GM21737 (cell line): ENCODE measurements around the gene MTFR1L.

Source experiments
- ATAC-seq: cut with Tn5 transposase; IDR thresholded peaks from one replicate; pipeline ENCODE4 v1.9.1; 2021; ENCODE audit warnings: mild to moderate bottlenecking, moderate library complexity; ENCODE audit not compliant: unreplicated experiment

MTFR1L gene

DNA sequence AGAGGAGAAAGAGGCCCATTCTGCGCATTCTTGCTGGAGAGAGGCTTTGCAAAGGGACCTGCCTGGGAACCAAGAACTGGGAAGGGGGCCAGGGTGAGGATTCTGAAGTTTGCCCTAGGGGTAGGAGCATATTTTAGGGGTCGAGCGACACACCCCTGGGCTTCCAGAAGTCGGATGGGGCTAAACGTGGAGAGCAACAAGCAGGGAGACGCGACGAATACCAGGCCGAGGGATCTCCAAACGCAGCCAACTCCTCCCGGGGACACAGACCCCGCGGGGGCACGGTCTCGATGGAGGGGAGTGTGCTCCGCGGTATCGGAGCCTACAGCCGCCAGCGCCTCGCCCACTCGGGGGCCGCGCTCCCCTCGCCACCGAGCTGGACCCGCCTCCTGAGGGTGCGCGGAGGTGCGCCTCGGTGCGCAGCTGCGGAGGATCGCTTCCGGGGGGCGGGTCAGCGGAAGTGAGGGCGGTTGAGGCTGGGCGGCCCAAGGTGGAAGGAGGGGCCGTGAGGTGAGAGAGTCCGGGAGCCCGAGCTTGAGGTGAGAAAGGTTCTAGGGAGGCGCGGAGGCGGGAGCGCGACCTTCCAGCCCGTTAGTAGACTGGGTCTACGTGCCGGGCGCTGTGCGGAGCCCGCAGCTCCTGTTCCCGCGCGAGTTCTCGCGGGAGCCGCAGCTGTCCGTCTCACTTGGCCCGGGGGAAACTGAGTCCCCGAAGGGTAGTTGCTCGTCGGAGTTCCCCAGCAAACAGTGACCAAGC lies at the start of gene MTFR1L:
Gene MTFR1L (plus strand): TSS at position 464 of the 756 bp plus-strand sequence. CDS start 3,151 bp downstream, outside the sequence.
- ATAC-seq, result peak; percentile 79

DNA sequence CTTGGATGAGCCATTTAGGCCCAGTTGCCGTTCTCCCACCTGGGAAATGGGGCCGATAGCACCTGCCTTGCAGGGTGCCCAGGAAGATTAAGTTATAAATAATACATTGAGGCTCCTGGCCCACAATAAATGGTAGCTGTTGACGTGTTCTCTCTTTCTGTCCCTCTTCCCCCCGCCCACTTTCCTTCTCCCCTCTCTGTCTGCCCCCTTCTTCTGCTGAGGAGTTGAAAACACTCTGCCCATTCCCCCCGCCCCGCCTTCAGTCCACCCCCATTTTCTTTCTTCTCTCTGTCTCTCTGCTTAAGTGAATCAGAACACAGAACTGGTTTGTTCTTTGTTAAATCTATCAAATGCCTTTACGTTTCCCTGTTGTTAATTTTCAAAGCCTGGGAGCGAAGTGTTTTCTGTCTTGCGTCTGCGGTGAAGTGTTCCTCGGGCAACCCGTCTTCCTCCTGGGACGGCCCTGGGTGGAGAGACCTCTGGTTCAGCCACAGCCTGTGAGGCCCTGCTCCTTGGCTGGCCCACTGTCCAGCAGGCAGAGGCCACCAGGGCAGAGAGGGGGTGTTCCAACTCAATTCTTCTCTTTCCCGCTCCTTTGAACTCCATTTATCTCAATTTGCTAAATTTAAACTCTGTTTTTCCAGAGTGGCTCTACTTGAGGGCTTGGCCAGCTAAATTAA lies 49.1 kb upstream of the MTFR1L start:
- ATAC-seq, result no peak

DNA sequence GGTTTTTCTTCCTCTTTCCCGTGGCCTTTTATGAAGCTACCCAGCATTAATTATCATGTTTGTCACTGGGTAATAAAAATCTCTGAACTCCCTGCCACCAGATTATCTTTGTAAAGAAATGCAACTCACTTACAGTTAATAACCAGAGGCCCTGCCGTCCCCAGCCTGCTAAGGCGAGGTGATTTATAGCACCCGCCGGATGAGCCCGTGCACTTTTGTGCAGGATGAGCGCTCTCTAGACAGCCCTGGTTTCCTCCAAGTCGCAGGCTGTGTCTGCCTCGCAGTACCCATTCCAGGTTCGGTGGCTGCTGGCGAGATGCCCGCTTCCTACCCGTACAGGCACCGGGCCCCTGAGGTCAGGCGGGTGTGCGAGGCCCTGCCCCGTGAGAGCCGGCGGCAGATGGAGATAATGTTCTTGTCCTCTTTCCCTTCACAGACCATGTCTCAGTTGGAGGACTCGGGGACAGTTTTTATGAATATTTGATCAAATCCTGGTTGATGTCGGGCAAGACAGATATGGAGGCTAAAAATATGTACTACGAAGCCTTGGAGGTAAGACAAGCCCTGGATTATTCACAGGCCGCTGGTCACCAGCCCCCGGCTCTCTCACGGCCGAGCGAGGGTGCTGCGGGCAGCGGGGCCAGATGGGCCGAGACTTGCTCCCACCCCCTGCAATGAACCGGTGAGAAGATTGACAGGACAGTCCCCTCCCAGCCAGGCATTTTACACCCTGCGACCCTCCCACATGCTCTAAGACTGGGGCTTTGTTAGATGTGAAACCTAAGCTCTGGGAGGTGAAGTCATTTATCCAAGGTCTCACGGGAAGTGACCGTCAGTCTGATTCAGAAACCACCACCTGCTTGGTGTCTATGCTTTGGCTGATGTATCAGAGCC lies 48.3 kb upstream of the MTFR1L start:
- ATAC-seq, result no peak

DNA sequence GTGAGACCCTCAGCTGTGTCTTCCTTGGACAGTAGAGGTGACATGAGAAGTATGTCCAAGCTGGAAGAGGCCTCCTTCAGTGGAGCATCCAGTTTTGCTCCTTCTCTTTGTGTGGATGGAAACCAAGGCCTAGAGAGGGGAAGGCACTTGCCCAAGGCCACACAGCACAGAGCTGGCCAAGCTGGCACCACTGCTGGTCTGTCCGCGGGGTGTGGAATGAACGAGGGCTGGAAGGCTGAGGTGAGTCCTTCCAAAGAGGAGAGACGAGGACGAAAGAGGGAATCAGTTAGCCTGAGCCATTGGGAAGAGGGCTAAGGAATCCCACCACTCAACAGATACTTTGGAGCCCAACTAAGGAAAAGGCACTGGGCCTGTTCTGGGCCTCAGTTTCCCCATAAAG lies 47.6 kb upstream of the MTFR1L start:
- ATAC-seq, result no peak

DNA sequence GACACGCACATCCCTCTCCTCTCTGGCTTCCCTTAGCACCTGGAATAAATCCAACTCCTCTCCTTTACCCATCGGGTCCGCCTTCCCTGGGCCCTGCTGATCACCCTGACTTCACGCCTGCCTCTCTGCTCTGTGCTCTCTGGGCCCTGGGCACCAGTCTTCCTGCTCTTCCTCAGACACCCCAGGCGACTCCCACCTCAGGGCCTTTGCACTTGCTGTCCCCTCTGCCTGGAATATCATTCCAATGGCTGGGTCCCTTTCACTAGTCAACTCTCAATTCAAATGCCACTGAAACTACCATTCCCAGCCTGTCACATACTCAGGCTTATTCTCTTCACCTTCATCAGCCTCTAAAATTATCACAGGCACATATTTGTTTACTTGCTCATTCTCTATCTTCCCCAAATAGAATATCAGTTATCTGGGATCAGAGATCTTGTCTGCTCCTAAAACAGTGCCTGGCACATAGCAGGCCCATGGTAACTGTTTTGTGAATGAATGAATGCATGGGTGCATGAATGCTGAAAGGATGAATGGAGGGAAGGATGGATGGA lies 47.0 kb upstream of the MTFR1L start:
- ATAC-seq, result no peak

DNA sequence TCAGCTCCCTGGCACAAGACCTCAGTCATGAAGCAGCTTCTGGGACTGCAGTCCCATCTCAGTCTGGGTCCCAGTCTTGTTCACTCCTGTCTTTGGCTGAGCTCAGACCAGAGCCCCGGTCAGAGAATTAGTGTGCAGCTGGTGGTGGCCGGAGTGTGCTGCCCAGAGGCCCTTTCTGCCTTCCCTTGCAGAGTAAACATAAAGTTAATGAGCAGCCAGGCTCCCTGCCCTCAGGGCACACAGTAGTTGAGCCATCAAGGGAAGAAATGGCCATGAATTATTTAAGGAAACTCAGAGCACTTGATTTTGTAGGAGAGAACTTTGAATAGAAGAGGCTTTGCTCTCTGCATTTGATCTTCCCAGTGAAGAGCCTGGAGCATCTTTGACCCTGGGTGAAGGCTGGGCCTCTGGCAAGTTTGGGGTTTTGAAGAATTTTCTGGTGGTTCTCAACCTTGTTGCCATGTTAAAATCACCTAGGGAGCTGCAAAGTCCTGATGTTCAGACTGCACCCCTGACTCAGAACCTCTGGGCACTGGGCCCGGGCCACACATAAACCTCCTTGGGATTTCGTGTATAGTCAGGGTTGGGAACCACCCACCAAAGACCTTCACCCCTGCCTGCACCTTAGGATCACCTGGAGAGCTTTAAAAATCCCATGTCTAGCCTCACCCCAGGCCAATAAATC lies 46.2 kb upstream of the MTFR1L start:
- ATAC-seq, result no peak

DNA sequence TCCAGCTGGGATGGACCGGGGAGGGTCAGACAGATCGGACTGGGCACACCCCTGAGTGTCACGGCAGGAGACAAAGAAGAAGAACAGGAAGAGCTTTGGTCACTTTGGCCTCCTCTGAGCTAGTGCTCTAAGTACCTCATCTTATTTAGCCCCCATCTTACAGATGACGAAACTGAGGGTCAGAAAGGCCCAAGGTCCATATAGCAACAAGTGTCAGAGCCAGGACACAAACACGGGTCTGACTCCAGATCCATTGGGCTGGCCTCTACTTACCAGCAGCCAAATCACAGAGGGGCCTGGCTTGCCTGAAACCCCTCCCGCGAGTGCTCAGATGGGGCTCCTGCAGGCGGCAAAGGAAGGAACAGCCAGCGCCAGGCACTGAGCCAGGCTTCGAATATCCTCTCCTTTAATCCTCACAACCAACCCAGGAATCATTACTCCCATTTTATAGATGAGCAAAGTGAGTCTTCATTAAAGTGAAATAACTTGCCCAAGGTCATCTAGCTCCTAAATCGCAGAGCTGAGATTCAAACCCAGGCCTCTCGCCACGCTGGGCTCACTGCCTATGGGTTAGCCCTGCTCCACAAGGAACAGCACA lies 45.4 kb upstream of the MTFR1L start:
- ATAC-seq, result no peak

DNA sequence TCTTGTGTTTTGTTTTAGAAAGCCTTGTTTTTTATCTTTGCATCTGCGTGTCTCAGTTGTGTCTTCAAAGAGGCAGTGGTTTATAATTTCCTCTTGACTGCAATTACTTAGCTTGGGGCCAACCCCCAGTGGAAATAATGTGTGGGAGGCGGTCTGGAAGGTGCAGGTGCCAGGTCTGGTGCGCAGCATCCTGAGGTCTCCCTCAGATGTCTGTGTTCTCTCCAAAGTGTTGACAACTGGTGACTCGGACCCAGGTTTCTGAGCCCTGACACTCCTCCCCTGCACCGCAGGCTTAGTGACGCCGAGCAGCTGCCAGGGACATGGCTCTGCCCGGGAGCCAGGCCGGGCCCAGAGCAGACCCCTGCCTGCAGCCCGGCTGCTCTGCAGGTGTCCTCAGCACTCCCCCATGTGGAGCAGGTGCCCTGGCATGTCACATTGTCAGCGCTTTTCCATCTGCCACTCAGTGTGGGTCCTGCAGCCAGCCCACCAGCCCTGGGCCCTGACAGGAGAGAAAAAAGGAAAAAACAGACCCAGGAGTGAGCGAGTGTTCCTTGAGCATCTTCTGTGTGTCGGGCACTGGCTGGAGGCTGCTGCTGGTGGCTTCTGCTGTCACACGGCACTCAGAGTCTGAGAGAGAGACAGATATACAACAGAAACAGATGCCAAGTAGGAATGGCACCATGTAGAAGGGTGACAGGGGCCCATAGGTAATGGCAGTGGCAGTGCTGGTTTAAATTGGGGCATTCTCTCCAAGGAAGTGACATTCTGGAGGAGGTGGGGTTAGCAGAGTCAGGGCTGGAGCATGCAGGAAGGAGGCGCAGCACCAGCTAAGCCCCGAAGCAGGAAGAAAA lies 44.6 kb upstream of the MTFR1L start:
- no peak for ATAC-seq

DNA sequence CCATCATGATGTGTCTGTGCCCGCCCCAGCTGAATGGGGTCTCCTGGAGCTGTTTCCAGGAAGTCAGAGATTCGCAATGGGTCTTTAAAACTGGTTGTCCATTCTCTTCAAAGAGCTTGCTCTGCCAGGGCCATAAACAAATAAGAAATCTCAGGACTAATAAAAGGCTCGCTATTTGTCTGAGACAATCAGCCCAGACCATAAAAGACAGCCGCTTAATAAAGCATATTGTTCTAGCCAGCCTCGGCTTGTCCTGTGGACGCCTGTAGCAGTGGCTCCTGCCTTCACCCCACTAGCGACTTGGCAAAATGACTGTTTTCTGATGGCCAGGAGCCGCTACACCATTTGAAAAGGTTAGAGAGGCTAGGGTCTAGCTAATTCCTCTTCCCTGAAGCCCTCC lies 40.4 kb upstream of the MTFR1L start:
- ATAC-seq, result no peak

DNA sequence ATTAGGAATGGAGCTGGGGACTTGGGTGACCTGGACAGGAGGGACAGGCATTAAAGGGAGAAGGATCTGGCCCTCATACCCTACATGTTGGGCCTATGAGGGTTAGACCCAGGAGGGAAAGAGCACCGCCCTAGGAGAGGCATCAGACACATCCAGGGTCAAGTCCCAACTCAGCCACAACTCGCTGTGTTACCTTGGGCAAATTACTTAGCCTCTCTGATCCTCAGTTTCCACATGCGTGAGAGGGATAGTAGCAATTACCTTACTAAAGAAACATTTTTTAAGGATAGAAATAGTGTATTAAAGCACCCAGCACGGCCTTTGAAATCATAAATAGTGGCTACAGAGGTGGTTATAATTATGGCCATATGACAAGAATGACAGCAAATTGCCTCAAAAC lies 39.9 kb upstream of the MTFR1L start:
- no peak for ATAC-seq

DNA sequence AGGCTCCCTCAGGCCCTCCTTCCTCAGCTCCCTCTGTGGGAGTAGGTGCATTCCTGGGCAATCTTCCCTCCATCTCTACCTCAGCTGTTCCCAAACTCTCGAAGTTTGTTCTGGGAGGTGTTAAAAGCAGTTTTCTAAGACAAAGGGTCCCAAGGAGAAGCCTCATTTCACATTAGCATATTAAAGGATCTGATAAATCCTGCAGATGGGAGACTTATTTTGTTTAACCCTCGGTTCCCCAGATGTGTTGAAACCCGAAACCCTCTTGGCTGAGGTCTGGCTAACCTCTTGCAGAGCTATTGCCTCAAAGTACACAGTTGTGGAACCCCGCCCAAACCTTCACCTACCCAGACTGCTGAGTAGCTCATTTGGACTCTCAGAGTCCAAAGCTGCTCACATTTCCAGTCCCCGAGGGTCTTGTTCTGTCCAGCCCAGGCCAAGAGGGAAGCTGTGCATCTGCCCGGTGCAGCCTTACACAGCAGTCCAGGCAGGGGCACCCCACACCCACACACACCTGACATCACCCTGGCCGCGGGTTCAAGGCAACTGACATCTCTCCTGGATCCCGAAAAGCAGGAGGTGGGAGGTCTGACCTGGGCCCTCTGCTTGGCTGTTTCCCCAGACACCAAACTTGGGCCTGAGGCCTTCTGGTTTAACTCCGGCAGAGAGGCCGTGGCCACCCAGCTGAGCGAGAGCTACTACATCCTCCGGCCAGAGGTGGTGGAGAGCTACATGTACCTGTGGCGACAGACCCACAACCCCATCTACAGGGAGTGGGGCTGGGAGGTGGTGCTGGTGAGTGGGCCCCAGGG lies 39.2 kb upstream of the MTFR1L start:
- ATAC-seq, result no peak

DNA sequence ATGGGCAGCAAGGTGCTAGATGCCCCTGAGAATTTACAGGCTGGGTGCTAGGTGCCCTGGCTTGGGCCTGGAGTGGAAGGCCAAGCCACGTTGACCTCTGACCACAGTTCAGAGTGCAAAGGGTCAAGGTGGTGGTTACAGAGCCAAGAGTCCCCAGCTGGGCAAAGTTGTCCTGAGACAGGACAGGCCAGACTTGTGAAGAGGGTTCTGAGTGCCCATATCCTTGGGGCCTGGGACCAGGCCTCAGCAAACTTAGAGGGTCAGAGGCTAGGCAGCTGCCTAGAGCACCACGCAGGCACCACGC lies 38.7 kb upstream of the MTFR1L start:
- ATAC-seq, result no peak

DNA sequence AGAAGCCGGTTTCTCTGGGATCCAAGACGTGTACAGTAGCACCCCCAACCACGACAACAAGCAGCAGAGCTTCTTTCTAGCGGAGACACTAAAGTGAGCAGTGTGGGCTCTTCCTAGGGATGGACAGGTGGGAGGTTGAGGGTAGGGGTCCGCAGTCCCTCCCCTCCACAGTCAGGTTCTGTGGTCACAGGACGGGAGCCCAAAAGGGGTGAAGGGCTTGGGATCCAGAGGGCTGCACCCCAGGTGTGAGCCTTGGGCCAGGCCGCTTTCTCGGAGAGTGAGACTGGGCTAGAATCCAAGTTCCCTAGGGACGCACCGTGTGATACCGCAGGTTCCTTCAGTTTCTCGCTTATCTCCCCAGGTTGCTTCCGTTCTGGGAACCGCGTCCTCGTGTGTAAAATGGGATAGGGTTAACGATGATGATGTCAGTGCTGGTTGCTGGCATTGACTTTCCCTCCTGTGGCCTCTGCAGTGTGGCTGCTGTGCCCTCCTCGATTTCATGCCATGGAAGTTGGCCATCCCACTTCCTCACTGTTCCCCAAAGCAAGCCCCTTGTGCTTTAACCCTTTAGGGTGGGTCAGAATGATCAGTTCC lies 37.0 kb upstream of the MTFR1L start:
- ATAC-seq, result no peak

DNA sequence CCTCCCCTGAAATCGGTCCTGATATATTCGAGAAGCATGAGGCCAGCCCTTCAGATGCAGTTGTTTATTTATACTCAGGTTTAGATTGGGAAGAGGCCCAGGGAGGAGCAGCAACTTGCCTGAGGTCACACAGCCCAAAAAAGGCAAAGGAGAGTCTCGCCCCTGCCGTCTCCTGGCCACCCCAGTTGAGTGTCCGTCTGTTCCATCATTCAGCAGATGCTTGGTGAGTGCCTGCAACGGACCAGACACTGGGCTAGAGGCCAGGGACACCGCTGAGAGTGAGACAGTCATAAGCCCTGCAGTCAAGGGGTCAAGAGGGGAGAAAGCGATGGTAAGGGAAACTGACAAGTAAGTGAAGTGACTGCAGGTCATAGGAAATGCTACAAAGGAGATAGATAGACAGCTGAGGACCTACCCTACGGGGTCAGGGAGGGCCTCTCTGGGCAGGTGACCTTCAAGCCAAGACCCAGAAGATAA lies 35.1 kb upstream of the MTFR1L start:
- no peak for ATAC-seq

DNA sequence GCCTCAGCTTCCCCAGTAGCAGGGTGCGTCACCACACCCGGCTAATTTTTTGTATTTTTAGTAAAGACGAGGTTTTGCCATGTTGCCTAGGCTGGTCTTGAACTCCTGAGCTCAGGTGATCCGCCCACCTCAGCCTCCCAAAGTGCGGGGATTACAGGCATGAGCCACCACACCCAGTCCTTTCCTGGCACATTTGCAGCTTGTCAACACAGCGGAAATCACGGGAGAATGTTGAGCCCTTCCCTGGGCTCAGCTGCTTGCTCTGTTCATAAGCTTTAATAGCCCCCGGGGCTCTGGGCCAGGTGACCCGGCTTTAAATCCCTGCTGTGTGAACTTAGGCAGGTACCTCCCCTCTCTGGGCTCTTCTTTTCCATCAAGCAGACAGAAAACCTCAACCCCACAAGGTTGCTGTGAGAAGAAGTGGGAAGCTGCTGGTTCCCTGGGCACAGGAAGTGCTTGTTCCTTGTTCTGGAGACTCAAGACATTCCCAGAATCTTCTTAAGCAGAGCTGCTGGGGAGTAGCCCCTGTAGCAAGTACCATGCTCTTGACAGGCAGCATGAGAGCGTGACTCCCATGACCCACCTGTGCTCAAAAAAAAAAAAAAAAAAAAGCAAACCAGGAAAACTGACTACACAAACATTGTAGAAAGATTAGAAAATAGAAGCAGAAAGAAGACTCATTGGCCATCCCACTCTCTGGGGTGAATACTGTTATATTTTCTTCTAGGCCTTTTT lies 34.3 kb upstream of the MTFR1L start:
- ATAC-seq, result no peak

DNA sequence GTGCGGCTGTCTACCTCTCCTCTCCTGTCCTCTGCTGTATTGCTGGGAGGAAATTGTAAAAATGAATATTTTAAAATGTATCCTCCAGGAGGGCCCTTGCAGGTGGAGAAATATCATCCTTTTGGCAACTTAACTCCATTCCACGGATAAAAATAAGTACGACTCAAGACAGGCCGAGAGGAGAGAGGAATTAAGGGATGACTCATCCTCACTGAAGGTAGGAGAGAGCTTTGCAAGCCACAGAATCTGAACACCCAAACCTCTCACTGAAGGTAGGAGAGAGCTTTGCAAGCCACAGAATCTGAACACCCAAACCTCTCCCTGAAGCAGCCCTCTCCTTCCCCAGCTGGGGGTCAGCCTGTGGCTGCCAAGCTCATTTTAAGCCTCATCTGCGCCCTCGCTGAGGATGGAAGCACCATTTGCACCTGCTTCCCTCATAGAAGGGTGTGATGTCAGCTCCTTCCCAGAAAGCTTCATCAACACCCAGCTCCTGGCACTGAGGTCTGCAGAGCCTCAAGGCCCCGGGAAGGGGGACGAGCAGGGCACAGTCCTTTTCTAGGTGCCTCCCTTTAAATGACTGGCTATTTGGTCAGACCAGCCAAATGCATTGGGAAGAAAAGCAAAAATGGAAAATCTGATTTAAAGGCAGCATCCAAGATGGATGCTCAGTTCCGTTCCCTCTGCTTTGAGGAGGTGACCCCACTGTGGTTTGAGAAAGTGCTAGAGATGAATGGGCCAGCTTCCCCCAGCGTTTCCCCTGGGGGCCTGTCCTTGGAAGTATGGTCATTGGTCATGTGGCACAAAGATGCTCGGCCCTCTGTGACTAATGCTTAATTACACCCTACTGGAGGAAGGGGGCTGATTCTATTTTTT lies 32.6 kb upstream of the MTFR1L start:
- no peak for ATAC-seq

DNA sequence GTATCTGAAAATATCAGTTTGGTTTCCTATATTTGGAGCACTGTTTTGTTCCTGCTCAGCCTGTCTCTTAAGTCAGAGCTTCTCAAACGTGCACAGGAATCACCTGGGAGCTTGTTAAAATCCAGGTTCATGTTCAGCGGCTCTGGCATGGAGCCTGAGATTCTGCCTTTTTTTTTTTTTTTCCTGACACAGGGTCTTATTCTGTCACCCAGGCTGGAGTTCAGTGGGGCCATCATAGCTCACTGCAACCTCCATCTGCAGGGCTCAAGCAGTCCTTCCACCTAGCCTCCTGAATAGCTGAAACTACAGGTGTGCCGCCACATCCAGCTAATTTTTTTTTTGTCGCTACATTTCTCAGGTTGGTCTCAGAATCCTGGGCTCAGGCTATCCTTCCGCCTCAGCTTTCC lies 32.0 kb upstream of the MTFR1L start:
- no peak for ATAC-seq
